Measurements from ENCODE around the gene CPEB1.

CPEB1 gene

DNA sequence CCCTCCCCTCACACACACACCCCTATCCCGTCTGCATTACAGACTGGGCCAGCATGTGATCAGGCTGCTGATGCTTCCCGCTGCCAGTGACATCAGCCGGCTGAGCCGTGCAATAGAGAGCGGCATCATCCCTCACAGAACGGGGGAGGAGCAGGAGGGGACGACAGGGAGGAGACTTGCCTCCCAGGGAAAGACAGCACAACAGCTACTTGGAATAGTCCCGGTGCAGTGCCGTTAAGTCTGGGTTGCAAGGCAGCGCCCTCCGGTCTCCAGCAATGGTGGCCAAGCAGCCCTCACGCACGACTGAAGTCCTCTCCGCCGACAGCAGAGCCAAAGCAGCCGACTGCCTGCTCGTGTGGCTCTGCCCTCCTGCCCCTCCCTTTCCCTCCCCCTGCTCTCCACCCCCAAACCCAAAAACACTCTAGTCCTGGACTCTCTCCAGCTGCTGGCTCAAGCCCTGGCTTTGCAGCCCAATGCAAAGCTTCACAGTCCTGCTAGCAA, 75.4 kb downstream of the CPEB1 start:
- Histone ChIP-seq H3K9me3 (ENCODE audit: control insufficient read depth, low read length) (no peaks in the 10 kb centered on the region), H3K36me3 (ENCODE audit: control insufficient read depth, insufficient read depth, low read length) (no peaks in the 10 kb centered on the region), H3K4me1 (ENCODE audit: control insufficient read depth, insufficient read depth, low read length, poor library complexity, severe bottlenecking) (no peaks in the 10 kb centered on the region), H3K4me3 (ENCODE audit: insufficient read depth, low read depth, low read length, poor library complexity, severe bottlenecking) (no peak overlapping the region), H3K27me3 (replicated peaks; ENCODE audit: control insufficient read depth, insufficient read depth, low read length, poor library complexity, severe bottlenecking) (no peaks in the 10 kb centered on the region), H3K27ac (ENCODE audit: insufficient read depth, low read length, poor library complexity, severe bottlenecking) (no peak overlapping the region)
- no peak for DNase-seq

DNA sequence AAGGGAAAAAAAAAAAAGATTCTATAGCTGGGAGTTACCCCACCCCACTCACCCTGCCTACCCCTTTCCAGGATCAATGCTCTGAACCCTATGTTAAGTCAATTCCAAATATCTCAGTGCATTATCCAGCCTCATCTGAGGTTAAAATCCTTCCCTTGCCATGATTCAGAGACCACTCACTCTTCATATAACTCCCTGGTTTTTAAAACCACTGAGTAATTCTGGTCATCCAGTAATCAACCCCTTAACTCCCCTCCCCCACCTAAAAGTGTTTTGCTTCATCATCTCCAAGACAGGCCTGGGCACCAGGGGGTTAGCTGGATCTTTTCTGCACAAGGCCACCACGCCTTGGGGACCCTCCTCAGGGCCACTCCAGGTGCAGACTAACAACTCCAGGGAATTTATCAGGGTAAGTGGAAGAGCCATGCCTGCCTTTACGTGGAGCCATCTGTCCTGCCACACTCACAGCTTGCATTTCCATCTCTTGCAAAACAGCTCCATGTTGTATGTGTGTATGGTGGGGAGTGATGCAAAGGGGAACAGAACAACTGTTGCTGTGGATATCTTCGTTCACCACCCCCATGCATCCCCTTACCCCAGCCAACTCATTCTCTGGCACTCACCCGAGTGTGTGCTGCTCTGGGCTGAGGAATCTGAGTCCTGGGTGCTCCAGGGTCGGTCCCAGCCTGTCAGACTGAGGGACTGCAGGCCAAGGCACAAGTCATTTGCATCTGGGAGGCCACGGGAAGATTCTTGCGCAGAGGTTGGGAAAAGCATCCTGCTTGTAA, 76.2 kb downstream of the CPEB1 start:
- Histone ChIP-seq H3K27me3 (replicated peaks; ENCODE audit: control insufficient read depth, insufficient read depth, low read length, poor library complexity, severe bottlenecking) (no peaks in the 10 kb centered on the region), H3K9me3 (ENCODE audit: control insufficient read depth, low read length) (no peaks in the 10 kb centered on the region), H3K27ac (ENCODE audit: insufficient read depth, low read length, poor library complexity, severe bottlenecking) (no peak overlapping the region), H3K4me1 (ENCODE audit: control insufficient read depth, insufficient read depth, low read length, poor library complexity, severe bottlenecking) (no peaks in the 10 kb centered on the region), H3K36me3 (ENCODE audit: control insufficient read depth, insufficient read depth, low read length) (no peaks in the 10 kb centered on the region), H3K4me3 (ENCODE audit: insufficient read depth, low read depth, low read length, poor library complexity, severe bottlenecking) (no peak overlapping the region)
- DNase-seq = no peak

DNA sequence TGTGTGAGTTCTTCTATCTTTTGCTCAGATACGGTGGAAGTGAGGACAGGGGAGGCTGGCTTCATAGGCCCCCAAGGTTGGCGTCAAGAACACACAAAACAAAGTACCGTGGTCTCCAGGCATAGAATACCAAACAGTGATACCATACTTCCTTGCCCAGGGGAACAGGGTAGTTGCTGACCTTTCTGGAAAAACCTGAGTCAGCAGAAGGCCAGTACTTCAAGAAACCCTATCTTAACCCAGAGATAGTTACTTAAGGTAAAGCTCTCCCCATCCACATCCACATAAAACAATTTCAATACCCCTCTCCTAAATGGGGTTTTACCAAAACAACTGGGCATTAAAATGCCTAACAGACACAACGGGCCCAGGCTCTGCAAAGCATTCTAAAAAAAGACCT, 77.3 kb downstream of the CPEB1 start:
- H3K36me3 ChIP-seq (ENCODE audit: control insufficient read depth, insufficient read depth, low read length) = no peaks in the 10 kb centered on the region
- no peaks in the 10 kb centered on the region for H3K4me1 ChIP-seq (ENCODE audit: control insufficient read depth, insufficient read depth, low read length, poor library complexity, severe bottlenecking)
- H3K27ac ChIP-seq (ENCODE audit: insufficient read depth, low read length, poor library complexity, severe bottlenecking) = no peak overlapping the region
- no peaks in the 10 kb centered on the region for H3K9me3 ChIP-seq (ENCODE audit: control insufficient read depth, low read length)
- DNase-seq = no peak
- H3K4me3 ChIP-seq (ENCODE audit: insufficient read depth, low read depth, low read length, poor library complexity, severe bottlenecking) = no peak overlapping the region
- no peaks in the 10 kb centered on the region for H3K27me3 ChIP-seq (replicated peaks; ENCODE audit: control insufficient read depth, insufficient read depth, low read length, poor library complexity, severe bottlenecking)

GRCh38 chr15:82568986-82569385, 78.2 kb downstream of the CPEB1 start:
- Histone ChIP-seq H3K9me3 (ENCODE audit: control insufficient read depth, low read length) (no peaks in the 10 kb centered on the region), H3K4me3 (ENCODE audit: insufficient read depth, low read depth, low read length, poor library complexity, severe bottlenecking) (no peak overlapping the region), H3K27me3 (replicated peaks; ENCODE audit: control insufficient read depth, insufficient read depth, low read length, poor library complexity, severe bottlenecking) (no peaks in the 10 kb centered on the region), H3K27ac (ENCODE audit: insufficient read depth, low read length, poor library complexity, severe bottlenecking) (no peak overlapping the region), H3K36me3 (ENCODE audit: control insufficient read depth, insufficient read depth, low read length) (no peaks in the 10 kb centered on the region), H3K4me1 (ENCODE audit: control insufficient read depth, insufficient read depth, low read length, poor library complexity, severe bottlenecking) (no peaks in the 10 kb centered on the region)
- DNase-seq = no peak

GRCh38 chr15:82567661-82568060, 79.5 kb downstream of the CPEB1 start:
- Histone ChIP-seq H3K27me3 (replicated peaks; ENCODE audit: control insufficient read depth, insufficient read depth, low read length, poor library complexity, severe bottlenecking) (no peaks in the 10 kb centered on the region), H3K36me3 (ENCODE audit: control insufficient read depth, insufficient read depth, low read length) (no peaks in the 10 kb centered on the region), H3K27ac (ENCODE audit: insufficient read depth, low read length, poor library complexity, severe bottlenecking) (no peak overlapping the region), H3K4me3 (ENCODE audit: insufficient read depth, low read depth, low read length, poor library complexity, severe bottlenecking) (no peak overlapping the region), H3K9me3 (ENCODE audit: control insufficient read depth, low read length) (no peaks in the 10 kb centered on the region), H3K4me1 (ENCODE audit: control insufficient read depth, insufficient read depth, low read length, poor library complexity, severe bottlenecking) (no peaks in the 10 kb centered on the region)
- no peak for DNase-seq

GRCh38 chr15:82566690-82567089, 80.5 kb downstream of the CPEB1 start:
- DNase-seq = no peak
- Histone ChIP-seq H3K36me3 (ENCODE audit: control insufficient read depth, insufficient read depth, low read length) (no peaks in the 10 kb centered on the region), H3K4me1 (ENCODE audit: control insufficient read depth, insufficient read depth, low read length, poor library complexity, severe bottlenecking) (no peaks in the 10 kb centered on the region), H3K4me3 (ENCODE audit: insufficient read depth, low read depth, low read length, poor library complexity, severe bottlenecking) (no peak overlapping the region), H3K9me3 (ENCODE audit: control insufficient read depth, low read length) (no peaks in the 10 kb centered on the region), H3K27ac (ENCODE audit: insufficient read depth, low read length, poor library complexity, severe bottlenecking) (no peak overlapping the region), H3K27me3 (replicated peaks; ENCODE audit: control insufficient read depth, insufficient read depth, low read length, poor library complexity, severe bottlenecking) (no peaks in the 10 kb centered on the region)

- no peak for DNase-seq
- no peak overlapping the region for H3K27ac ChIP-seq (ENCODE audit: insufficient read depth, low read length, poor library complexity, severe bottlenecking)
- H3K27me3 ChIP-seq (replicated peaks; ENCODE audit: control insufficient read depth, insufficient read depth, low read length, poor library complexity, severe bottlenecking) = no peaks in the 10 kb centered on the region
- no peaks in the 10 kb centered on the region for H3K9me3 ChIP-seq (ENCODE audit: control insufficient read depth, low read length)
- H3K4me1 ChIP-seq (ENCODE audit: control insufficient read depth, insufficient read depth, low read length, poor library complexity, severe bottlenecking) = no peaks in the 10 kb centered on the region
- no peaks in the 10 kb centered on the region for H3K36me3 ChIP-seq (ENCODE audit: control insufficient read depth, insufficient read depth, low read length)
- no peak overlapping the region for H3K4me3 ChIP-seq (ENCODE audit: insufficient read depth, low read depth, low read length, poor library complexity, severe bottlenecking)
Observed at GRCh38 chr15:82558502-82558901, 88.7 kb downstream of the CPEB1 start.

GRCh38 chr15:82556315-82557035, 90.7 kb downstream of the CPEB1 start:
- no peak for DNase-seq
- no peak overlapping the region for H3K27ac ChIP-seq (ENCODE audit: insufficient read depth, low read length, poor library complexity, severe bottlenecking)

DNA sequence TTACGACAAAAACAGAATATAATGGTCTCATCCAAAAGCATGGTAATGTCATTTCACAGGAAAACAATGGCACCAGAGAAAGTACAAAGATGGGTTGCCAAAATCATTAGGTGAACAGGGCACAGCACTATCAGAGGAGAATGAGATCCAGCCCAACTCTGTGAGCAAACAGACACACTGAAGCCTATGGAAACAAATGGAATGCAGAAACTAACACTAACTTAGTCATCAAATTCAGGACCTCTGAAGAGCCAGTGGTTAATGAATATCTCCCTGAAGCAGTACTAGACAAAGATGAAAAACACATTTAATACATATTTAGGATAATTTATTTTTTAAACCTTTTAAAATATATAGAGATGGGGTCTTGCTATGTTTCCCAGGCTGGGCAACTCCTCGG, 92.3 kb downstream of the CPEB1 start:
- H3K27ac ChIP-seq (ENCODE audit: insufficient read depth, low read length, poor library complexity, severe bottlenecking) = no peak overlapping the region

More at GRCh38 chr15:82556315-82557035, 90.7 kb downstream of the CPEB1 start:
- H3K27me3 ChIP-seq (replicated peaks; ENCODE audit: control insufficient read depth, insufficient read depth, low read length, poor library complexity, severe bottlenecking) = no peaks in the 10 kb centered on the region
- no peaks in the 10 kb centered on the region for H3K4me1 ChIP-seq (ENCODE audit: control insufficient read depth, insufficient read depth, low read length, poor library complexity, severe bottlenecking)
- H3K36me3 ChIP-seq (ENCODE audit: control insufficient read depth, insufficient read depth, low read length) = no peaks in the 10 kb centered on the region
- H3K9me3 ChIP-seq (ENCODE audit: control insufficient read depth, low read length) = no peaks in the 10 kb centered on the region
- no peak overlapping the region for H3K4me3 ChIP-seq (ENCODE audit: insufficient read depth, low read depth, low read length, poor library complexity, severe bottlenecking)

GRCh38 chr15:82554351-82554750, 92.8 kb downstream of the CPEB1 start:
- H3K9me3 ChIP-seq (ENCODE audit: control insufficient read depth, low read length) = no peaks in the 10 kb centered on the region
- DNase-seq = no peak
- H3K27me3 ChIP-seq (replicated peaks; ENCODE audit: control insufficient read depth, insufficient read depth, low read length, poor library complexity, severe bottlenecking) = no peaks in the 10 kb centered on the region
- H3K27ac ChIP-seq (ENCODE audit: insufficient read depth, low read length, poor library complexity, severe bottlenecking) = no peak overlapping the region
- H3K36me3 ChIP-seq (ENCODE audit: control insufficient read depth, insufficient read depth, low read length) = no peaks in the 10 kb centered on the region
- H3K4me3 ChIP-seq (ENCODE audit: insufficient read depth, low read depth, low read length, poor library complexity, severe bottlenecking) = no peak overlapping the region
- no peaks in the 10 kb centered on the region for H3K4me1 ChIP-seq (ENCODE audit: control insufficient read depth, insufficient read depth, low read length, poor library complexity, severe bottlenecking)

More for the DNA sequence above, 92.3 kb downstream of the CPEB1 start:
- no peak for DNase-seq
- Histone ChIP-seq H3K4me1 (ENCODE audit: control insufficient read depth, insufficient read depth, low read length, poor library complexity, severe bottlenecking) (no peaks in the 10 kb centered on the region), H3K4me3 (ENCODE audit: insufficient read depth, low read depth, low read length, poor library complexity, severe bottlenecking) (no peak overlapping the region), H3K36me3 (ENCODE audit: control insufficient read depth, insufficient read depth, low read length) (no peaks in the 10 kb centered on the region), H3K27me3 (replicated peaks; ENCODE audit: control insufficient read depth, insufficient read depth, low read length, poor library complexity, severe bottlenecking) (no peaks in the 10 kb centered on the region), H3K9me3 (ENCODE audit: control insufficient read depth, low read length) (no peaks in the 10 kb centered on the region)
